Breast epithelium (tissue), 4 donors: Measurements from ENCODE around the gene HEPACAM. TPM values are rescaled to one million over a fixed set of nuclear protein-coding genes. Genes with fewer than 3 reads are reported as not detected.

Experiments
- DNase-seq, 2 donors: peaks; one replicate each; pipeline ENCODE4 v3.0.0-alpha.2; 2019; ENCODE audit warnings: low spot score in 2 of 2
- H3K27ac ChIP-seq, 2 donors: fragments of 200-600 bp; sonication (generic) in 1 of 2; one replicate each; pipeline ENCODE4 v1.5.1; 2016 to 2019; ENCODE audit warnings: mild to moderate bottlenecking in 1 of 2
- H3K27me3 ChIP-seq, 2 donors: fragments of 200-600 bp; sonication (generic) in 1 of 2; one replicate each; pipeline versions ENCODE4 v1.5.1 to v1.6.0; 2017 to 2019; ENCODE audit warnings: control low read depth in 1 of 2, mild to moderate bottlenecking in 1 of 2
- H3K36me3 ChIP-seq: fragments of 200-600 bp; one replicate; pipeline ENCODE4 v1.5.1; 2019
- H3K4me1 ChIP-seq, 2 donors: fragments of 200-600 bp; sonication (generic); one replicate each; pipeline ENCODE4 v1.5.1; 2016 to 2019; ENCODE audit warnings: control low read depth in 1 of 2
- H3K4me3 ChIP-seq, 3 donors: fragments of 200-600 bp; sonication (generic); 1 replicate in 2 of 3; 2 replicates in 1 of 3; pipeline ENCODE4 v1.5.1; 2016 to 2019; ENCODE audit warnings: mild to moderate bottlenecking in 3 of 3, moderate library complexity in 2 of 3
- H3K9me3 ChIP-seq, 2 donors: fragments of 200-600 bp; sonication (generic) in 1 of 2; one replicate each; pipeline ENCODE4 v1.5.1; 2016 to 2019; ENCODE audit warnings: control low read depth in 1 of 2
- POLR2A ChIP-seq: fragments of 450-650 bp; IDR thresholded peaks from one replicate; pipeline ENCODE4 v1.6.1; 2016; ENCODE audit warnings: antibody characterized with exemption, mild to moderate bottlenecking, moderate library complexity
- POLR2AphosphoS5 ChIP-seq, 3 donors: sonication (generic); formaldehyde crosslinking; IDR thresholded peaks; one replicate each; pipeline ENCODE4 v1.6.1; 2017; ENCODE audit warnings: antibody characterized with exemption in 3 of 3
- intact Hi-C: fragments of 100-400 bp; cut with DNase I; formaldehyde crosslinking; loops from one replicate; pipeline ENCODE4 v1.15.1; 2023; ENCODE audit warnings: low total_unique reads
- total RNA-seq, 3 donors: library from RNA; depleted of rRNA; stranded (reverse); fragments of >200 nt; gene quantifications; one replicate each; pipeline ENCODE4 v1.1.0, GENCODE V29; 2016
- TF ChIP-seq, protein P1 (sequence below), 3 donors: fragments of 450-650 bp; IDR thresholded peaks; one replicate each; pipeline ENCODE4 v1.5.1; 2016 to 2017; ENCODE audit warnings: antibody characterized with exemption in 3 of 3, mild to moderate bottlenecking in 3 of 3, moderate library complexity in 3 of 3

Gene HEPACAM
- total RNA-seq, 3 donors from 2014 or later = 2.3 to 25.4 (median 6.1) TPM

DNA sequence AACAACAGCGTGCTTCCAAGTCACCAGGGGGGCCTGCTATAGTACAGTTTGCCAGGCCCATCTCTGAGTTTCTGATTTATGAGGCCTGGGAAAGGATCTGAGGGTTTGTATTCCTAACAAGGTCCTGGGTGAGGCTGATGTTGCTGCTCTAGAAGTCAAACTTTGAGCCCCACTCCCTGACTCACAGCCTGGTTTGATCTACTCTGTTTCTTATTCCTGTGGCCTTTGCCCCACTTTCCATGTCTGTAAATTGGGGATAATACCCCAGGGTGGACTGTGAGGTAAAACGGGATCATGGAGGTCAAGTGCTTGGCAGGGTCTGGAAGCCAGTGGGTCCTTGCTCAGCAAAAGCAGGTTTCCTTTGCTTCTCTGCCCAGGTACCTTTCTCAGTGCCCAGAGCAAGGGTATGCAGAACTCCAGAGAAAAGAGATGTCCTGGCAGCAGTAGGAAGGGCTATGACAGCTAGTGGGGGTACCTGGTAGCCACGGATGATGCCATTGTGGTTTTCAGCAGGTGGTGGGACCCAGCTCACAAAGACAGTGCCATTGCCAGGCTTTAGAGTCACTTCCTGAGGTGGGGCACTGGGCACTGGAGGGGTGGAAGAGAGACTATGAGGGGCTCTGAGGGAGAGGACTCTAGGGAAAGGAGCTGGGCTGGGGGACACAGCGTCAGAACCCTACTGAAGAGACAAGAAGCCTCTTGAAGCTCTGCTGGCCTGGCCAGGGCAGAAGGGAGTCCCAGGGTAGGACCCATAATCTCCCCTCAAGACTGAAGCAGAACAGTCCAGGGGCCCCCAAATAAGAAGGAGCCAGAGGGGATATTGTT lies 41.0 kb downstream of the HEPACAM start:
- Histone ChIP-seq H3K36me3 (no peaks in the 10 kb centered on the region), H3K27ac (no peak overlapping the region), H3K4me1 (no peaks in the 10 kb centered on the region), H3K9me3 (no peaks in the 10 kb centered on the region), H3K27me3 (no peaks in the 10 kb centered on the region), H3K4me3 (peak overlapping the region in 2 of 3 donors; percentile 5 to 54)
- intact Hi-C loops = no loop called here
- DNase-seq = no peak
- no peak for TF ChIP-seq POLR2A

DNA sequence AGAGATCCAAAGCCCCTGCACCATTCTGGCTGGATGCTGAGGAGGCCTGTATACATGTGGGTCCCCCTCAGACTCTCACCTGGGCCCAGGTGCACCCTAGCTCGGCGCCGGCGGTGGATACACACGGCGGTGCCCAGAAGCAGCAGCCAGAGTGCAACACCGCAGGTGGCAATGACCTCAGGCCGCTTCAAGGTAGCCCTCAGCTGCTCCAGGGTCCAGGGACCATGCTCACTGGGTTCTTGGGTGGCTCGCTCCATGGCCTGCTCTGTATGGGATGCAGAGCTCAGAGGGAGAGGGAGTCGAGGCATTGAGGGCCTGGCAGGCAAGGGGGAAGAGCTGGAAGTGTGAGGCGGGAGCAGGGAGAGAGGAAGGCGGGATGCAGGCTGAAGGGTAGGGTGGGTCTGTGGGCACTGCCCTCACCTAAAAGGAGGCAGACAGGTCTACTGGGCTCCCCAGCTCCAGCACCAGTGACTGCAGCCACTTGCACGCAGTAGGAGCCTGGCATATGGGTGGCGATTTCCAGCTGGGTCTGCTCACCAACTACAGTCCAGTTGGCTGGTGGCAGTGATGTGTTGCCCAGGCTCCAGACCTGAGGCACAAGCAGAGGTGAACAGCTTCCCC lies 42.0 kb downstream of the HEPACAM start:
- no peak for TF ChIP-seq POLR2A
- TF ChIP-seq, protein P1, sequence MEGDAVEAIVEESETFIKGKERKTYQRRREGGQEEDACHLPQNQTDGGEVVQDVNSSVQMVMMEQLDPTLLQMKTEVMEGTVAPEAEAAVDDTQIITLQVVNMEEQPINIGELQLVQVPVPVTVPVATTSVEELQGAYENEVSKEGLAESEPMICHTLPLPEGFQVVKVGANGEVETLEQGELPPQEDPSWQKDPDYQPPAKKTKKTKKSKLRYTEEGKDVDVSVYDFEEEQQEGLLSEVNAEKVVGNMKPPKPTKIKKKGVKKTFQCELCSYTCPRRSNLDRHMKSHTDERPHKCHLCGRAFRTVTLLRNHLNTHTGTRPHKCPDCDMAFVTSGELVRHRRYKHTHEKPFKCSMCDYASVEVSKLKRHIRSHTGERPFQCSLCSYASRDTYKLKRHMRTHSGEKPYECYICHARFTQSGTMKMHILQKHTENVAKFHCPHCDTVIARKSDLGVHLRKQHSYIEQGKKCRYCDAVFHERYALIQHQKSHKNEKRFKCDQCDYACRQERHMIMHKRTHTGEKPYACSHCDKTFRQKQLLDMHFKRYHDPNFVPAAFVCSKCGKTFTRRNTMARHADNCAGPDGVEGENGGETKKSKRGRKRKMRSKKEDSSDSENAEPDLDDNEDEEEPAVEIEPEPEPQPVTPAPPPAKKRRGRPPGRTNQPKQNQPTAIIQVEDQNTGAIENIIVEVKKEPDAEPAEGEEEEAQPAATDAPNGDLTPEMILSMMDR (IDR thresholded peaks at IDR 0.05) = no peak
- TF ChIP-seq POLR2AphosphoS5 (IDR thresholded peaks at IDR 0.05) = no peak
- no peak for DNase-seq
- Histone ChIP-seq H3K9me3 (no peaks in the 10 kb centered on the region), H3K27ac (no peak overlapping the region), H3K4me1 (no peaks in the 10 kb centered on the region), H3K4me3 (no peak overlapping the region), H3K27me3 (no peaks in the 10 kb centered on the region), H3K36me3 (no peaks in the 10 kb centered on the region)
- intact Hi-C loops = no loop called here

DNA sequence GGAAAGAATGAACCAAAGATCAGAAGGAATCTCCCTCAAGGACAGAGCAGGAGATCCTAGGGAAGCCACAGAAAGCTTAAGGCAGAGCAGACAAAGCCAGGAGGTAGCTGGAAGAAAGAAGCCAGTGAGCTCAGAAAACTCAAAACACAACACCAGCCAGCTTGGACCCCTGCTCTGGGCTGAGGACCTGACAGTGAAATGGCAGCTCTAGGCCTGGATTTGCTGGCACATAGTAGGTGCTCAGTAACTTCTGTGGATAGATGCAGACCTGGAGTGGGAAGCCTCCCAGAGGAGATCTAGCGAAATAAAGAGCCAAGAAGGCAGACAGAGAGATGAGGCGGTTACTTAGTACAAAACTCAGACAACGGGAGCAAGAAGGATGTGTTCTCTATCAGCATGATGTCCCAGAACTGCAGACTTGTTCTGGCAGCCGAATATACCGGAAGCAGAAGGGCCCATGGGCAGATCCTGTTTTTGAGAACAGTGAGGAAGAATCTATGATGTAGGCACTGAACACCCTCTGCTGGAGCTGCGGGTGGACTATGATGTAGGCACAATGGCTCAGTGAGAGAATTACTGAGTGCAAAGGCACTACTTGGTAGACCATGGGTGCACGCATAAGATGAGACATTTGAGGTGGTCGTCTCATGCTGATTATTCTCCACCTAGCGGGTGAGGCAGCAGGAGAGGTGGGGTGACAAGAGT lies 42.9 kb downstream of the HEPACAM start:
- no peak for DNase-seq
- H3K27me3 ChIP-seq = no peaks in the 10 kb centered on the region
- intact Hi-C loops = no loop called here
- H3K4me3 ChIP-seq = no peak overlapping the region
- H3K27ac ChIP-seq = no peak overlapping the region
- no peaks in the 10 kb centered on the region for H3K36me3 ChIP-seq
- no peaks in the 10 kb centered on the region for H3K4me1 ChIP-seq
- TF ChIP-seq POLR2AphosphoS5 (IDR thresholded peaks at IDR 0.05) = no peak
- TF ChIP-seq, protein P1 (IDR thresholded peaks at IDR 0.05) = no peak
- TF ChIP-seq POLR2A = no peak
- H3K9me3 ChIP-seq = no peaks in the 10 kb centered on the region

- Histone ChIP-seq H3K9me3 (no peaks in the 10 kb centered on the region), H3K4me1 (no peaks in the 10 kb centered on the region), H3K27me3 (no peaks in the 10 kb centered on the region), H3K36me3 (no peaks in the 10 kb centered on the region), H3K4me3 (no peak overlapping the region), H3K27ac (no peak overlapping the region)
- DNase-seq = no peak
- intact Hi-C loops = no loop called here
- TF ChIP-seq, protein P1 (IDR thresholded peaks at IDR 0.05) = no peak
- TF ChIP-seq POLR2A (no peak), POLR2AphosphoS5 (IDR thresholded peaks at IDR 0.05) (no peak)
These were observed 43.7 kb downstream of the HEPACAM start for GRCh38 chr11:124892146-124892545.

GRCh38 chr11:124891373-124891861 lies 44.4 kb downstream of the HEPACAM start:
- no peaks in the 10 kb centered on the region for H3K9me3 ChIP-seq
- H3K4me3 ChIP-seq = no peak overlapping the region
- H3K27ac ChIP-seq = peak overlapping the region in 1 of 2 donors; percentile 25
- H3K27me3 ChIP-seq = no peaks in the 10 kb centered on the region
- H3K4me1 ChIP-seq = no peaks in the 10 kb centered on the region
- TF ChIP-seq POLR2AphosphoS5 (IDR thresholded peaks at IDR 0.05) (no peak), POLR2A (no peak)
- TF ChIP-seq, protein P1 (IDR thresholded peaks at IDR 0.05) = no peak
- no peak for DNase-seq
- no peaks in the 10 kb centered on the region for H3K36me3 ChIP-seq
- intact Hi-C loops = no loop called here
